HEK293T (cell line): ENCODE results near the gene ABR.

Experiments
- ARNT ChIP-seq: fragments of 450-650 bp; IDR thresholded peaks from 2 replicates; pipeline ENCODE4 v1.6.1; 2017; ENCODE audit warnings: mild to moderate bottlenecking
- FOXK2 ChIP-seq: fragments of 450-650 bp; IDR thresholded peaks from 2 replicates; pipeline ENCODE4 v1.6.1; 2016; ENCODE audit warnings: mild to moderate bottlenecking
- FOXM1 ChIP-seq: fragments of 450-650 bp; IDR thresholded peaks from 2 replicates; pipeline ENCODE4 v1.6.1; 2017; ENCODE audit warnings: mild to moderate bottlenecking, borderline replicate concordance
- HDGF ChIP-seq: fragments of 450-650 bp; IDR thresholded peaks from 2 replicates; pipeline ENCODE4 v1.6.1; 2017; ENCODE audit warnings: antibody characterized with exemption, borderline replicate concordance
- NFRKB ChIP-seq: fragments of 450-650 bp; IDR thresholded peaks from 2 replicates; pipeline ENCODE4 v1.6.1; 2016; ENCODE audit warnings: mild to moderate bottlenecking, moderate library complexity
- SP1 ChIP-seq: fragments of 450-650 bp; IDR thresholded peaks from 2 replicates; pipeline ENCODE4 v1.6.1; 2017

GRCh38 chr17:1007310-1008007, 172.3 kb downstream of the ABR start:
- TF ChIP-seq HDGF (no peak), NFRKB (no peak), SP1 (no peak), ARNT (no peak), FOXK2 (no peak), FOXM1 (no peak)
